ENCODE data around the gene BTNL3. TPM values are rescaled to one million over a fixed set of nuclear protein-coding genes. Genes with fewer than 3 reads are reported as not detected.
A peak's percentile ranks its signal among the peaks of the same experiment; 100 is the strongest.

Gene BTNL3
- total and polyA plus RNA-seq, 10 of the 15 experiments (the other 5 are each of a cell fraction or from before 2014, with no cell fraction given) = 0.39 TPM; not detected in 9

- no peak overlapping the region for H3K27ac ChIP-seq (ENCODE audit: control insufficient read depth, insufficient read depth)
- ChIA-PET POLR2A (interaction anchor here (0.7 to 1.0 kb wide), 2 partner anchors 92 to 100 kb away, joined by 3 to 7 read pairs; no protein-coding TSS in a partner anchor), RAD21 (ENCODE audit: unreplicated experiment) (interaction anchor here (0.9 to 1.6 kb wide), 8 partner anchors 57 to 191 kb away, joined by 3 to 16 read pairs (median 4); partner anchors contain the start of gene ZFP62), SMC1A (ENCODE audit: uncharacterized antibody, unreplicated experiment) (interaction anchor here (0.7 to 1.6 kb wide), 11 partner anchors 10 to 220 kb away, joined by 3 to 7 read pairs (median 4); no protein-coding TSS in a partner anchor), CTCF (interaction anchor here (0.8 kb wide), 1 partner anchor 76 kb away, joined by 4 read pairs; no protein-coding TSS in a partner anchor)
- H3K9ac ChIP-seq (ENCODE audit: control insufficient read depth, insufficient read depth, low read length) = no peak overlapping the region
- no peaks in the 10 kb centered on the region for H3K36me3 ChIP-seq (ENCODE audit: control insufficient read depth in 2 of 2, insufficient read depth in 2 of 2, low read length in 1 of 2)
- WGBS (ENCODE audit: insufficient coverage, insufficient replicate concordance, low lambda C conversion rate, missing lambda C conversion rate) = 18% methylated on average over 27 of the region's 27 CpGs
- ATAC-seq = no peak; the same call in 1 of the 3 replicates
- no peak overlapping the region for H3K4me3 ChIP-seq
- no peaks in the 10 kb centered on the region for H3K79me2 ChIP-seq (ENCODE audit: control insufficient read depth, insufficient read depth, low read length)
- no peaks in the 10 kb centered on the region for H4K20me1 ChIP-seq (ENCODE audit: control insufficient read depth, insufficient read depth)
- peak overlapping the region; percentile 39; the same call in 1 of the 2 replicates for H2AFZ ChIP-seq (ENCODE audit: control insufficient read depth, low read depth, low read length)
- no peaks in the 10 kb centered on the region; the same call in 2 of the 3 replicates for H3K9me3 ChIP-seq (replicated peaks; ENCODE audit: control insufficient read depth, insufficient read depth, low read length)
- DNase-seq (ENCODE audit: low read depth, low spot score) = no peak
- no TSS peak for BruUV-seq (replicated peaks)
- TF ChIP-seq IKZF2 (IDR thresholded peaks at IDR 0.05) = 0 out of 4 replicates have a peak, but pooled peaks have one; percentile 24 to 43
- TF ChIP-seq GATAD2B (conservative IDR thresholded peaks at IDR 0.05; ENCODE audit: low read depth) = peak; percentile 66; the same call in 1 of the 2 replicates
- no peak for TF ChIP-seq IKZF1 (conservative IDR thresholded peaks at IDR 0.05)
- no peak for TF ChIP-seq EGR1 (IDR thresholded peaks at IDR 0.05; ENCODE audit: borderline replicate concordance in 1 of 2, low read depth in 2 of 2, low read length in 2 of 2)
- TF ChIP-seq, protein P1, sequence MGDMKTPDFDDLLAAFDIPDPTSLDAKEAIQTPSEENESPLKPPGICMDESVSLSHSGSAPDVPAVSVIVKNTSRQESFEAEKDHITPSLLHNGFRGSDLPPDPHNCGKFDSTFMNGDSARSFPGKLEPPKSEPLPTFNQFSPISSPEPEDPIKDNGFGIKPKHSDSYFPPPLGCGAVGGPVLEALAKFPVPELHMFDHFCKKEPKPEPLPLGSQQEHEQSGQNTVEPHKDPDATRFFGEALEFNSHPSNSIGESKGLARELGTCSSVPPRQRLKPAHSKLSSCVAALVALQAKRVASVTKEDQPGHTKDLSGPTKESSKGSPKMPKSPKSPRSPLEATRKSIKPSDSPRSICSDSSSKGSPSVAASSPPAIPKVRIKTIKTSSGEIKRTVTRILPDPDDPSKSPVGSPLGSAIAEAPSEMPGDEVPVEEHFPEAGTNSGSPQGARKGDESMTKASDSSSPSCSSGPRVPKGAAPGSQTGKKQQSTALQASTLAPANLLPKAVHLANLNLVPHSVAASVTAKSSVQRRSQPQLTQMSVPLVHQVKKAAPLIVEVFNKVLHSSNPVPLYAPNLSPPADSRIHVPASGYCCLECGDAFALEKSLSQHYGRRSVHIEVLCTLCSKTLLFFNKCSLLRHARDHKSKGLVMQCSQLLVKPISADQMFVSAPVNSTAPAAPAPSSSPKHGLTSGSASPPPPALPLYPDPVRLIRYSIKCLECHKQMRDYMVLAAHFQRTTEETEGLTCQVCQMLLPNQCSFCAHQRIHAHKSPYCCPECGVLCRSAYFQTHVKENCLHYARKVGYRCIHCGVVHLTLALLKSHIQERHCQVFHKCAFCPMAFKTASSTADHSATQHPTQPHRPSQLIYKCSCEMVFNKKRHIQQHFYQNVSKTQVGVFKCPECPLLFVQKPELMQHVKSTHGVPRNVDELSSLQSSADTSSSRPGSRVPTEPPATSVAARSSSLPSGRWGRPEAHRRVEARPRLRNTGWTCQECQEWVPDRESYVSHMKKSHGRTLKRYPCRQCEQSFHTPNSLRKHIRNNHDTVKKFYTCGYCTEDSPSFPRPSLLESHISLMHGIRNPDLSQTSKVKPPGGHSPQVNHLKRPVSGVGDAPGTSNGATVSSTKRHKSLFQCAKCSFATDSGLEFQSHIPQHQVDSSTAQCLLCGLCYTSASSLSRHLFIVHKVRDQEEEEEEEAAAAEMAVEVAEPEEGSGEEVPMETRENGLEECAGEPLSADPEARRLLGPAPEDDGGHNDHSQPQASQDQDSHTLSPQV (IDR thresholded peaks at IDR 0.05) = 0 out of 2 replicates have a peak, but pooled peaks have one; percentile 25
- FAIRE-seq = no peak
- peaks cover 12% of the 10 kb centered on the region for H3K4me1 ChIP-seq (ENCODE audit: control insufficient read depth, insufficient read depth, low read length)
- peaks cover 5 to 7% of the 10 kb centered on the region in 2 experiments for H3K27me3 ChIP-seq (replicated peaks in 1 of 2; ENCODE audit: control insufficient read depth in 2 of 2, insufficient read depth in 2 of 2, low read length in 1 of 2)
- intact Hi-C loops (cut with micrococcal nuclease; ENCODE audit: unreplicated experiment) = loop anchor here (5.0 to 10.0 kb wide), 2 partner anchors 103 to 185 kb away; no protein-coding TSS in a partner anchor
- H3K4me2 ChIP-seq (ENCODE audit: control insufficient read depth, insufficient read depth) = peak overlapping the region; percentile 55
- in situ Hi-C loops (cut with MboI) = no loop called here
These were observed 63.4 kb downstream of the BTNL3 start for GRCh38 chr5:181051841-181052671.
